Mesothelial cell of epicardium (in vitro differentiated cells): ENCODE measurements around the gene CNN2. TPM values are rescaled to one million over a fixed set of nuclear protein-coding genes. Genes with fewer than 3 reads are reported as not detected.

ENCODE experiments used
- DNase-seq, 2 experiments: peaks; one replicate each; pipeline ENCODE4 v3.0.0; 2021; ENCODE audit warnings: low spot score in 2 of 2; ENCODE audit not compliant: unreplicated experiment in 2 of 2
- H3K27ac Mint-ChIP-seq: 2 replicates; pipeline ENCODE4 v1.8.0; 2021; ENCODE audit warnings: mixed read lengths
- H3K27me3 Mint-ChIP-seq: 2 replicates; pipeline ENCODE4 v1.8.0; 2021; ENCODE audit warnings: low read depth, mixed read lengths
- H3K36me3 Mint-ChIP-seq: 2 replicates; pipeline ENCODE4 v1.8.0; 2021; ENCODE audit warnings: mixed read lengths
- H3K4me1 Mint-ChIP-seq: 2 replicates; pipeline ENCODE4 v1.8.0; 2021; ENCODE audit warnings: mixed read lengths
- H3K4me3 Mint-ChIP-seq: 2 replicates; pipeline ENCODE4 v1.8.0; 2021; ENCODE audit warnings: mild to moderate bottlenecking, moderate library complexity, mixed read lengths
- H3K9me3 Mint-ChIP-seq: 2 replicates; pipeline ENCODE4 v1.8.0; 2021; ENCODE audit warnings: mixed read lengths
- total RNA-seq: library from RNA; stranded (reverse); gene quantifications from 3 replicates; pipeline ENCODE4 v1.2.1, GENCODE V29; 2021
- TF ChIP-seq, protein P1 (sequence below): fragments of 200-600 bp; sonication (generic); IDR thresholded peaks from one replicate; pipeline ENCODE4 v1.5.0; 2021; ENCODE audit warnings: antibody characterized with exemption; ENCODE audit not compliant: unreplicated experiment

The CNN2 gene
- total RNA-seq, 1 donor from 2014 or later, result 501 TPM

DNA sequence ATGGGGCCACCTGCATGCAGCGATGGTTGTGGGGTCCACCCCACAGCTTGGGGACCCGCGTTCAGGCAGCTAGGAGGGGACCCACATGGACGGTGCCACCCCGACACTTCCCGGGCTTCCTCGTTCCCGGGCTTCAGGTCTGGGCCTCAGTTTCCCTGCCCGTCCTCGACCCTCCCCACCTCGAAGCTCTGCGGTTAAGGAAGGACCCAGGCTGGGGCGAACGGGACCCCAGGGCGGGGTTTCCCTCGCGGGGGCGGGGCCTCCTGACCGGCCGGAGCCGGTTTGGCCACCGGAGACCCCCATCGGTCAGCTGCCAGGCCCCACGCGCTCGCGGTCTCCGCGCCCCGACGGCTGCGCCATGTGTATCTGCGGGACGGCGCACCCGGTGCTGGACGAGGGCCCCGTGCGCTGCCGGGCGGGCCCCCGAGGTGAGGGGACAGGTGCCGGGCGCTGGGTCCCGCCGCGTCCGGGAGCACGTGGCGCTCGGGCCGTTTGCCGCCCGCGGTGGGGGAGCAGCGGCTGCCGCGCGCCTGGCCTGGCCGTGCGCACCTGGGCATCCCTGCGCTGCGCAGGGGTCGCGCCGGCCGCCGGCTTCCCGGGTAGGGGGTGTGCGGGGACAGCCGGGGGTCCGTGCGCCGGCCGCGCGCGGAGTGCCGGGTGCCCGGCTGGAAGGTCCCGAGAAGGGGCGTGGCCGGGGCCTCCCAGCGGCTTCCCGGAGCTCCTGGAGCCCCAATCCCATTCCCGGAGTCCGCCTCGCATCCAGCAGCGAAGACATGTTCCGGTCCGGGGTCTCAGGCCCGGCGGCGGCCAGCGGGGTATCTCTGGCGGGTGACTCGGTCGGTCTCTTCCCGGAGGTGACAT lies 44.8 kb downstream of the CNN2 start:
- DNase-seq, result no peak

DNA sequence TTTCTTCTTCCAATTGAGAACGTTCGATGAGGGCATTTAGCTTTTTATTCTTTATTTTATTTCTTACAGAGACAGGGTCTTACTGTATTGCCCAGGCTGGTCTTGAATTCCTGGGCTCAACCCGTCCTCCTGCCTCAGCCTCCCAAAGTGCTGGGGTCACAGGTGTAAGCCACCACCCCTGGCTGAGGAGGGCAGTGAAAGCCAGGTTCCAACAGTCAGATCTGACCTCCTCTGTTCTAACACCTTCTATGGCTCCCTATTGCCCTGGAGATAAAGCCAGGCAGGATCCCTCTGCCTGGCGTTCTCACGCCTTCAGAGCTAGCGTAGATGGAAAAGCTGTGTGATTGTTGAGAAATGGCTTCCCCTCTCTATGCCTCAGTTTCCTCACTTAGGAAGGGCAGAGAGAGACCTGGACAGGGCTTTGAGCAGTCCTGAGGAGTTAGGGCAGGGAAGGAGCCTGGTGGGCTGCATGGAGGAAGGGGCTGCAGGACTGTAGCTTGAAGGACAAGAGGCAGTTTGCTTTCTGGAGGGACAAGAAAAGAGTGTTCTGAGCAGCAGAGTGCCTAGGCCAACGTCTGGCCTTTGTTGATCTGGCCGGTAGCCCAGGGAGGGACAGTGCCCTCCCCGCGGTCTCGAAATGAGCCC lies 46.1 kb downstream of the CNN2 start:
- Mint-ChIP-seq H3K4me1 (peaks cover 5% of the 10 kb centered on the region), H3K36me3 (no peaks in the 10 kb centered on the region), H3K9me3 (no peaks in the 10 kb centered on the region), H3K27me3 (peaks cover 41% of the 10 kb centered on the region), H3K4me3 (no peak overlapping the region), H3K27ac (no peak overlapping the region)
- no peak for DNase-seq
- TF ChIP-seq, protein P1, sequence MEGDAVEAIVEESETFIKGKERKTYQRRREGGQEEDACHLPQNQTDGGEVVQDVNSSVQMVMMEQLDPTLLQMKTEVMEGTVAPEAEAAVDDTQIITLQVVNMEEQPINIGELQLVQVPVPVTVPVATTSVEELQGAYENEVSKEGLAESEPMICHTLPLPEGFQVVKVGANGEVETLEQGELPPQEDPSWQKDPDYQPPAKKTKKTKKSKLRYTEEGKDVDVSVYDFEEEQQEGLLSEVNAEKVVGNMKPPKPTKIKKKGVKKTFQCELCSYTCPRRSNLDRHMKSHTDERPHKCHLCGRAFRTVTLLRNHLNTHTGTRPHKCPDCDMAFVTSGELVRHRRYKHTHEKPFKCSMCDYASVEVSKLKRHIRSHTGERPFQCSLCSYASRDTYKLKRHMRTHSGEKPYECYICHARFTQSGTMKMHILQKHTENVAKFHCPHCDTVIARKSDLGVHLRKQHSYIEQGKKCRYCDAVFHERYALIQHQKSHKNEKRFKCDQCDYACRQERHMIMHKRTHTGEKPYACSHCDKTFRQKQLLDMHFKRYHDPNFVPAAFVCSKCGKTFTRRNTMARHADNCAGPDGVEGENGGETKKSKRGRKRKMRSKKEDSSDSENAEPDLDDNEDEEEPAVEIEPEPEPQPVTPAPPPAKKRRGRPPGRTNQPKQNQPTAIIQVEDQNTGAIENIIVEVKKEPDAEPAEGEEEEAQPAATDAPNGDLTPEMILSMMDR, result no peak

More for the DNA sequence above, 44.8 kb downstream of the CNN2 start:
- Mint-ChIP-seq H3K27me3 (peaks cover 43% of the 10 kb centered on the region), H3K36me3 (no peaks in the 10 kb centered on the region), H3K4me3 (peak overlapping the region; percentile 52), H3K27ac (peak overlapping the region; percentile 43), H3K4me1 (peaks cover 6% of the 10 kb centered on the region), H3K9me3 (no peaks in the 10 kb centered on the region)
- TF ChIP-seq, protein P1, result no peak

DNA sequence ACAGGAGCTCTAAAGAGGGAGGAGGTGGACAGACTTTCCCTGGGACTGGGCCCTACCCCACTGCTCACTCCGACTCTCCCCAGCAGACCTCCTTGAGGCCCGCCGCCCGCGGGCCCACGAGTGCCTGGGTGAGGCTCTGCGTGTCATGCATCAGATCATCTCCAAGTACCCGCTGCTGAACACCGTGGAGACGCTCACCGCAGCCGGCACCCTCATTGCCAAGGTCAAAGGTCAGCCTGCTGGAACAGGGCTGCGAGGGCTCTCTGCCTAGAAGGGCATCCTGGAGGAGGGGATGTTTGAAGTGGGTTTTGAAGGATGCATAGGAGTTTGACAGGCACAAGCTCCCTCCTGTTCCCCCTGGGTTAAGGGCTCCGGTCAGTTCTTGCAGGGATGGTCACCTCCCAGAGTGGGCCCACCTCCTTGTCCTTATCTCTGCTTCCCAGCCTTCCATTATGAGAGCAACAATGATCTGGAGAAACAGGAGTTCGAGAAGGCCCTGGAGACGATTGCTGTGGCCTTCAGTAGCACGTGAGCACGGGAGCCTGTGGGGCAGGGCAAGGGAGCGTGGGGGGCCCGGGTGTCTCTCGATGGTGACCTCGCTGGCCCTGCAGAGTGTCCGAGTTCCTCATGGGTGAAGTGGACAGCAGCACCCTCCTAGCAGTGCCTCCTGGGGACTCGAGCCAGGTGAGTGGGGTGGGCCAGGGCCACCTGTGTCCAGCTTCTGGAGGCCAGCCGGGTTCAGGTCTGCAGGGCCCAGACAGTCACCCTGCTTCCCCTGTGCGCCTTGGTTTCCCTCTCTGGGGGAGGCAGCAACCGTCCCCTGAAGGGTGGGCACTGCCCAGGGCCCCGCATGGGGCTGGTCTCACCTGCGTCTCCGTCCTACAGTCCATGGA lies 46.9 kb downstream of the CNN2 start:
- Mint-ChIP-seq H3K27ac (no peak overlapping the region), H3K4me3 (no peak overlapping the region), H3K36me3 (no peaks in the 10 kb centered on the region), H3K27me3 (peaks cover 38% of the 10 kb centered on the region), H3K9me3 (no peaks in the 10 kb centered on the region), H3K4me1 (peaks cover 5% of the 10 kb centered on the region)
- DNase-seq, result no peak
- TF ChIP-seq, protein P1, result no peak

DNA sequence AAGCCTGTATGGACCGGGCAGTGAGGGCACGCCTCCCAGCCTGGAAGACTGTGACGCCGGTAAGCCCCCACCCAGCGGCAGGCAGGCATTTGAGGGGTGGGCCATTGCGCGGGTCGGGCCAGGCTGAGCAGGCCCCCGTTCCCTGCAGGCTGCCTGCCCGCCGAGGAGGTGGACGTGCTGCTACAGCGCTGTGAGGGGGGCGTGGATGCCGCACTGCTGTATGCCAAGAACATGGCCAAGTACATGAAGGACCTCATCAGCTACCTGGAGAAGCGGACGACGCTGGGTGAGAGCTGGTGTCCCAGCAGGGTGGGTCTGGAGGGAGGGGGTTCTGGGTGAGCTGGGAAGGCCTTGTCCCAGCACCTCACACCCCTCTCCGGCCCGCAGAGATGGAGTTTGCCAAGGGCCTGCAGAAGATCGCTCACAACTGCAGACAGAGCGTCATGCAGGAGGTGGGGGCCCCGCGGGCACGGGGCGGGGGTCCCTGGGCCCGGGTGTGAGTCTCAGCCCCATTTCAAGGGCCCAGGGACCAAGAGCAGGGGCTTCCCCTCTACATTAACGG lies 47.6 kb downstream of the CNN2 start:
- H3K4me1 Mint-ChIP-seq, result peaks cover 5% of the 10 kb centered on the region
- no peaks in the 10 kb centered on the region for H3K9me3 Mint-ChIP-seq
- no peak overlapping the region for H3K27ac Mint-ChIP-seq
- peaks cover 32% of the 10 kb centered on the region for H3K27me3 Mint-ChIP-seq
- TF ChIP-seq, protein P1, result no peak
- H3K36me3 Mint-ChIP-seq, result no peaks in the 10 kb centered on the region
- H3K4me3 Mint-ChIP-seq, result no peak overlapping the region
- DNase-seq, result no peak
